Activated CD8-positive, alpha-beta T cell treated with anti-CD3 and anti-CD28 coated beads, Interleukin-2, amount 10 ng/mL, durations not matched to agents 7 days and 5 days (primary cell): Measurements from ENCODE around the gene RECK. TPM values are rescaled to one million over a fixed set of nuclear protein-coding genes. Genes with fewer than 3 reads are reported as not detected.
A peak's percentile ranks its signal among the peaks of the same experiment; 100 is the strongest.
"Not testable (repeated sequence)": the region's sequence is repeated elsewhere in the genome, so short reads cannot be mapped to it uniquely, and the experiment has no call there.

Experiments used
- ATAC-seq: fragments of 150-1000 bp; cut with Tn5 transposase; one replicate; pipeline ENCODE4 v1.10.0; 2021; ENCODE audit warnings: moderate library complexity
- CTCF ChIA-PET: fragments of 350-600 bp; sonication (Branson Sonifier 250); formaldehyde crosslinking; loops from one replicate; lab custom pipeline; 2021; ENCODE audit warnings: antibody characterized with exemption; lab: Charles Lee
- POLR2A ChIA-PET: fragments of 350-600 bp; sonication (Branson Sonifier 250); formaldehyde crosslinking; loops from one replicate; lab custom pipeline; 2021; ENCODE audit warnings: antibody characterized with exemption; lab: Charles Lee
- DNase-seq: peaks from one replicate; pipeline ENCODE4 v3.0.0-alpha.2; 2020
- H3K27ac Mint-ChIP-seq: one replicate; pipeline ENCODE4 v1.8.0; 2021; ENCODE audit warnings: mild to moderate bottlenecking, mixed read lengths
- H3K27me3 Mint-ChIP-seq: one replicate; pipeline ENCODE4 v1.8.0; 2021; ENCODE audit warnings: low read depth, mixed read lengths
- H3K36me3 Mint-ChIP-seq: one replicate; pipeline ENCODE4 v1.8.0; 2021; ENCODE audit warnings: low read depth, mixed read lengths
- H3K4me1 Mint-ChIP-seq: one replicate; pipeline ENCODE4 v1.8.0; 2021; ENCODE audit warnings: low read depth, mixed read lengths
- H3K4me3 Mint-ChIP-seq: one replicate; pipeline ENCODE4 v1.8.0; 2021; ENCODE audit warnings: mild to moderate bottlenecking, mixed read lengths
- H3K9me3 Mint-ChIP-seq: one replicate; pipeline ENCODE4 v1.8.0; 2022; ENCODE audit warnings: mixed read lengths; ENCODE audit not compliant: insufficient read depth
- total RNA-seq, 2 experiments: library from RNA; stranded (reverse); gene quantifications; one replicate each; pipeline ENCODE4 v1.2.3, GENCODE V29; 2021

Gene RECK
- total RNA-seq, 2 experiments from 2014 or later = 5.7 to 7.3 TPM

GRCh38 chr9:36129139-36129538 is 92.4 kb downstream of the RECK start:
- ATAC-seq = no peak
- CTCF ChIA-PET = interaction anchor here (1.1 to 2.8 kb wide), 2 partner anchors 26 to 106 kb away, joined by 4 to 22 read pairs; no protein-coding TSS in a partner anchor
- Mint-ChIP-seq H3K9me3 (no peaks in the 10 kb centered on the region), H3K4me1 (peaks cover 33% of the 10 kb centered on the region), H3K36me3 (no peaks in the 10 kb centered on the region), H3K27me3 (peaks cover 6% of the 10 kb centered on the region), H3K4me3 (no peak overlapping the region), H3K27ac (no peak overlapping the region)
- DNase-seq = no peak
- POLR2A ChIA-PET = no interaction called here

GRCh38 chr9:36131666-36132065 is 95.0 kb downstream of the RECK start:
- H3K9me3 Mint-ChIP-seq, DNase-seq, ATAC-seq, H3K27ac Mint-ChIP-seq, H3K36me3 Mint-ChIP-seq, POLR2A ChIA-PET, H3K4me3 Mint-ChIP-seq: not testable (repeated sequence)
- peaks cover 20% of the 10 kb centered on the region for H3K27me3 Mint-ChIP-seq
- H3K4me1 Mint-ChIP-seq = peaks cover 27% of the 10 kb centered on the region
- CTCF ChIA-PET = interaction anchor here (2.2 to 2.8 kb wide), 3 partner anchors 28 to 35 kb away, joined by 6 to 22 read pairs (median 9); no protein-coding TSS in a partner anchor

- no peaks in the 10 kb centered on the region for H3K9me3 Mint-ChIP-seq
- ATAC-seq (no peak), DNase-seq (no peak)
- no peak overlapping the region for H3K27ac Mint-ChIP-seq
- ChIA-PET CTCF (interaction anchor here (2.2 to 2.6 kb wide), 2 partner anchors 29 to 34 kb away, joined by 6 to 9 read pairs; no protein-coding TSS in a partner anchor), POLR2A (no interaction called here)
- H3K36me3 Mint-ChIP-seq = peaks cover 1% of the 10 kb centered on the region
- H3K4me1 Mint-ChIP-seq = peaks cover 24% of the 10 kb centered on the region
- H3K4me3 Mint-ChIP-seq = no peak overlapping the region
- peaks cover 20% of the 10 kb centered on the region for H3K27me3 Mint-ChIP-seq
These were observed 95.4 kb downstream of the RECK start for GRCh38 chr9:36132086-36132485.

- ATAC-seq (no peak), DNase-seq (no peak)
- Mint-ChIP-seq H3K36me3 (peaks cover 21% of the 10 kb centered on the region), H3K27me3 (peaks cover 23% of the 10 kb centered on the region), H3K4me1 (peaks cover 37% of the 10 kb centered on the region), H3K27ac (no peak overlapping the region), H3K4me3 (peak overlapping the region; percentile 73), H3K9me3 (no peaks in the 10 kb centered on the region)
- POLR2A ChIA-PET = no interaction called here
- CTCF ChIA-PET = no interaction called here
These were observed 98.2 kb downstream of the RECK start for GRCh38 chr9:36134761-36135505.

GRCh38 chr9:36135741-36136271 is 99.1 kb downstream of the RECK start:
- Mint-ChIP-seq H3K4me1 (peaks cover 45% of the 10 kb centered on the region), H3K36me3 (peaks cover 26% of the 10 kb centered on the region), H3K27me3 (peaks cover 23% of the 10 kb centered on the region), H3K27ac (peak overlapping the region; percentile 75), H3K9me3 (no peaks in the 10 kb centered on the region), H3K4me3 (peak overlapping the region; percentile 73)
- DNase-seq = no peak
- ChIA-PET POLR2A (interaction anchor here (0.6 to 1.8 kb wide), 5 partner anchors 13 to 34 kb away, joined by 3 to 7 read pairs (median 6); no protein-coding TSS in a partner anchor), CTCF (interaction anchor here (0.9 to 3.2 kb wide), 5 partner anchors 13 to 33 kb away, joined by 3 to 26 read pairs (median 5); no protein-coding TSS in a partner anchor)
- ATAC-seq = no peak

GRCh38 chr9:36136272-36136893 is 99.7 kb downstream of the RECK start, which contains the start of gene GLIPR2:
TSS of gene GLIPR2 (plus strand) at chr9:36136733. CDS start at chr9:36136779, 46 bp downstream.
- ATAC-seq (peak; percentile 98), DNase-seq (peak; percentile 83)
- CTCF ChIA-PET = interaction anchor here (0.6 to 3.2 kb wide), 9 partner anchors 12 to 54 kb away, joined by 3 to 26 read pairs (median 5); partner anchors contain the start of gene CLTA
- POLR2A ChIA-PET = interaction anchor here (0.6 to 1.8 kb wide), 6 partner anchors 11 to 35 kb away, joined by 3 to 7 read pairs (median 6); no protein-coding TSS in a partner anchor
- Mint-ChIP-seq H3K27ac (peak within 1 kb of the TSS; percentile 75), H3K4me1 (peaks cover 51% of the 10 kb centered on the region), H3K36me3 (peaks cover 28% of the 10 kb centered on the region), H3K4me3 (peak within 1 kb of the TSS; percentile 87), H3K27me3 (peaks cover 23% of the 10 kb centered on the region), H3K9me3 (no peaks in the 10 kb centered on the region)

GRCh38 chr9:36136894-36137391 is 100.2 kb downstream of the RECK start:
- Mint-ChIP-seq H3K4me3 (peak overlapping the region; percentile 87), H3K36me3 (peaks cover 28% of the 10 kb centered on the region), H3K27me3 (peaks cover 23% of the 10 kb centered on the region), H3K4me1 (peaks cover 57% of the 10 kb centered on the region), H3K27ac (peak overlapping the region; percentile 53), H3K9me3 (no peaks in the 10 kb centered on the region)
- CTCF ChIA-PET = interaction anchor here (0.6 to 3.2 kb wide), 9 partner anchors 12 to 53 kb away, joined by 3 to 26 read pairs (median 5); partner anchors contain the start of gene CLTA
- DNase-seq (no peak), ATAC-seq (no peak)
- POLR2A ChIA-PET = interaction anchor here (0.9 to 1.8 kb wide), 5 partner anchors 11 to 29 kb away, joined by 3 to 6 read pairs (median 5); no protein-coding TSS in a partner anchor

- Mint-ChIP-seq H3K4me1 (peaks cover 62% of the 10 kb centered on the region), H3K27ac (peak overlapping the region; percentile 53), H3K4me3 (peak overlapping the region; percentile 87), H3K9me3 (no peaks in the 10 kb centered on the region), H3K36me3 (peaks cover 33% of the 10 kb centered on the region), H3K27me3 (peaks cover 19% of the 10 kb centered on the region)
- POLR2A ChIA-PET = interaction anchor here (0.9 to 1.8 kb wide), 3 partner anchors 10 to 29 kb away, joined by 3 to 6 read pairs (median 5); no protein-coding TSS in a partner anchor
- CTCF ChIA-PET = interaction anchor here (1.1 to 3.2 kb wide), 4 partner anchors 14 to 39 kb away, joined by 4 to 26 read pairs (median 6); no protein-coding TSS in a partner anchor
- no peak for DNase-seq
- no peak for ATAC-seq
These were observed 100.8 kb downstream of the RECK start for GRCh38 chr9:36137392-36138004.

- peaks cover 72% of the 10 kb centered on the region for H3K4me1 Mint-ChIP-seq
- H3K9me3 Mint-ChIP-seq = no peaks in the 10 kb centered on the region
- no peak for DNase-seq
- peaks cover 17% of the 10 kb centered on the region for H3K27me3 Mint-ChIP-seq
- no peak overlapping the region for H3K27ac Mint-ChIP-seq
- peaks cover 43% of the 10 kb centered on the region for H3K36me3 Mint-ChIP-seq
- peak overlapping the region; percentile 87 for H3K4me3 Mint-ChIP-seq
- ATAC-seq = no peak
- POLR2A ChIA-PET = interaction anchor here (1.7 to 2.1 kb wide), 2 partner anchors 11 to 13 kb away, joined by 7 to 10 read pairs; no protein-coding TSS in a partner anchor
- CTCF ChIA-PET = interaction anchor here (1.1 to 3.2 kb wide), 4 partner anchors 33 to 52 kb away, joined by 3 to 26 read pairs (median 6); partner anchors contain the start of gene CLTA
These were observed 101.8 kb downstream of the RECK start for GRCh38 chr9:36138496-36138895.

- no peak overlapping the region for H3K4me3 Mint-ChIP-seq
- DNase-seq = no peak
- POLR2A ChIA-PET = interaction anchor here (1.7 to 2.1 kb wide), 2 partner anchors 10 to 13 kb away, joined by 7 to 10 read pairs; no protein-coding TSS in a partner anchor
- H3K9me3 Mint-ChIP-seq = no peaks in the 10 kb centered on the region
- H3K36me3 Mint-ChIP-seq = peaks cover 47% of the 10 kb centered on the region
- ATAC-seq = no peak
- H3K27ac Mint-ChIP-seq = peak overlapping the region; percentile 88
- peaks cover 17% of the 10 kb centered on the region for H3K27me3 Mint-ChIP-seq
- peaks cover 76% of the 10 kb centered on the region for H3K4me1 Mint-ChIP-seq
- CTCF ChIA-PET = interaction anchor here (1.1 to 3.2 kb wide), 5 partner anchors 13 to 52 kb away, joined by 3 to 26 read pairs (median 4); partner anchors contain the start of gene CLTA
These were observed 102.2 kb downstream of the RECK start for GRCh38 chr9:36138901-36139300.
